WERI-Rb-1 (cell line): ENCODE results near the gene SKIL.

Experiments
- DNase-seq: peaks from one replicate; pipeline ENCODE4 v3.0.0-alpha.2; 2020
- H3K27ac ChIP-seq: fragments of 250-450 bp; sonication (Bioruptor Pico); 2 replicates; pipeline ENCODE4 v1.5.1; 2020; ENCODE audit warnings: mild to moderate bottlenecking, moderate library complexity
- H3K27me3 ChIP-seq: fragments of 250-450 bp; sonication (Bioruptor Pico); 2 replicates; pipeline ENCODE4 v1.5.1; 2021; ENCODE audit warnings: mild to moderate bottlenecking, low read depth, moderate library complexity; ENCODE audit not compliant: insufficient read depth, severe bottlenecking
- H3K36me3 ChIP-seq: fragments of 250-450 bp; sonication (Bioruptor Pico); 2 replicates; pipeline ENCODE4 v1.5.1; 2020; ENCODE audit warnings: mild to moderate bottlenecking, moderate library complexity
- H3K4me3 ChIP-seq: 2 replicates; pipeline ENCODE4 v1.5.1; 2011; ENCODE audit warnings: low read depth, mild to moderate bottlenecking, control low read depth, low read length
- H3K9me3 ChIP-seq: fragments of 250-450 bp; sonication (Bioruptor Pico); 2 replicates; pipeline ENCODE4 v1.5.1; 2021; ENCODE audit warnings: mild to moderate bottlenecking, moderate library complexity; ENCODE audit not compliant: severe bottlenecking
- TF ChIP-seq, protein P1 (sequence below): IDR thresholded peaks from 2 replicates; pipeline ENCODE4 v1.5.1; 2011; ENCODE audit warnings: low read depth, mild to moderate bottlenecking, control low read depth, inconsistent platforms, low read length

SKIL gene

DNA sequence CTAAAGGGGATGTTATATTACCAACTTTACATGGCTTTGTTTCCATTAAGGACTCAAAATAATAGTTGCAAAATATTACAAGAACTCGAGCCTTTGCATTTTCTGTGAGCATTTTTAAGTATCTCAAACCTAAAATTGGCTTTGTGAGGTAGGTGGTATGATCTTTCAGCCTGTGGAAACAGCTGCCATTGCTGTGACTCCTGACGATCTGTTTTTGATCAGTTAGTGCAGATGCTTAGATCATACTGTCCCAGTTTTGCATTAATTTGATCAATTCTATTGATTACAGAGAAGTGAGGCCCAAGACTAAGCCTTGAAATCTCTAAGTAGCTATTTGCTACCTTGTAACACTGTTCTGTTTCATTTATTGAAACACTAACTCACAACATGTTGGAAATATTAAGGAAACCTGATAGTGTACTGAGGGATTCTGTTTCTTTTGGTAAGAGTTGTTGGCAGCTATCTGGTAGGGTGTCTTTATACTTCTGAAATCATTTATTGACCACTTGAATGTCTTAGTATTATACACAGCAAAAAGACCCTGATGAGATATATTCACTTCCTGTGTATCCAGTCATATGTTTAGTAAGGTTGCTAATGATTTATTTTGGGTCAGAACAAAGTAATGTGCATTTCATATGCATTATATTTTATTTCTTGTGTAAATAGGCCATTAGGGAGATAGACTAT, 14.8 kb downstream of the SKIL start:
- Histone ChIP-seq H3K36me3 (peaks cover 36% of the 10 kb centered on the region), H3K27me3 (no peaks in the 10 kb centered on the region), H3K9me3 (no peaks in the 10 kb centered on the region), H3K27ac (no peak overlapping the region), H3K4me3 (no peak overlapping the region)
- TF ChIP-seq, protein P1, sequence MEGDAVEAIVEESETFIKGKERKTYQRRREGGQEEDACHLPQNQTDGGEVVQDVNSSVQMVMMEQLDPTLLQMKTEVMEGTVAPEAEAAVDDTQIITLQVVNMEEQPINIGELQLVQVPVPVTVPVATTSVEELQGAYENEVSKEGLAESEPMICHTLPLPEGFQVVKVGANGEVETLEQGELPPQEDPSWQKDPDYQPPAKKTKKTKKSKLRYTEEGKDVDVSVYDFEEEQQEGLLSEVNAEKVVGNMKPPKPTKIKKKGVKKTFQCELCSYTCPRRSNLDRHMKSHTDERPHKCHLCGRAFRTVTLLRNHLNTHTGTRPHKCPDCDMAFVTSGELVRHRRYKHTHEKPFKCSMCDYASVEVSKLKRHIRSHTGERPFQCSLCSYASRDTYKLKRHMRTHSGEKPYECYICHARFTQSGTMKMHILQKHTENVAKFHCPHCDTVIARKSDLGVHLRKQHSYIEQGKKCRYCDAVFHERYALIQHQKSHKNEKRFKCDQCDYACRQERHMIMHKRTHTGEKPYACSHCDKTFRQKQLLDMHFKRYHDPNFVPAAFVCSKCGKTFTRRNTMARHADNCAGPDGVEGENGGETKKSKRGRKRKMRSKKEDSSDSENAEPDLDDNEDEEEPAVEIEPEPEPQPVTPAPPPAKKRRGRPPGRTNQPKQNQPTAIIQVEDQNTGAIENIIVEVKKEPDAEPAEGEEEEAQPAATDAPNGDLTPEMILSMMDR: no peak
- no peak for DNase-seq

DNA sequence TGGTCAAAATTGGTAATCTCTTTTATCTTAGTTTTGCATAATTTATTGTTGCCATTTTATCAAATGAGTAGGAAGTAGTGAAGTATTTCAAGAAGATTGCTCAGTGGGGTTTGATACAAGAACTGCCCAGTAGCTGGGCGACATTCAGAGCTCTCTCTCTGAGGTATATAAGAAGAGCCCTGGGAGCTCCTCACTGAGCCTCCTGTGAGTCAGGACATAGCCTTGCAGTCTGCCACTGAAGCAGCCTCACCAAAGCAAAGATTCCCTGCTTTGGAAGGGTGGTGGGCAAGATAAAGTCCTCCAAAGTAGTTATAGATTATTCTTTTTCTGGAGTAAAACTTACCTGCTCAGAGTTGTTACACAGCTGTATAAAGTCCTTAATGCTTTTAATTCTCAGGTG, 26.1 kb downstream of the SKIL start:
- DNase-seq: no peak
- TF ChIP-seq, protein P1: no peak
- H3K27ac ChIP-seq: no peak overlapping the region
- peaks cover 83% of the 10 kb centered on the region for H3K36me3 ChIP-seq
- no peaks in the 10 kb centered on the region for H3K9me3 ChIP-seq
- H3K27me3 ChIP-seq: no peaks in the 10 kb centered on the region
- no peak overlapping the region for H3K4me3 ChIP-seq

DNA sequence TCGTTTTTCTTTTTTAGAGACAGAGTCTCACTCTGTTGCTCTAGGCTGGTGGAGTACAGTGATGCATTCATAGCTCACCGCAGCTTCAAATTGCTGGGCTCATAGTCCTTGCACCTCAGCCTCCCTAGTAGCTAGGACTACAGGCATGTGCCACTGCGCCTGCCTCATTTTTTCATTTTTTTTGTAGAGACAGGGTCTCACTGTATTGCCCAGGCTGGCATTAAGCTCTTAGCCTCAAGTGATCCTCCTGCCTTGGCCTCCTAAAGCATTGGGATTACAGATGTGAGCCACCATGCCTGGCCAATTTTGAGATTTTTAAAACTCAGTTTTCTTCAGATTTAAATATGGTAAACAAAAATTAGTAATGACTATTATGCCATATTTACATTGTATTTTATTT, 29.0 kb downstream of the SKIL start:
- DNase-seq: no peak
- Histone ChIP-seq H3K4me3 (no peak overlapping the region), H3K36me3 (peaks cover 74% of the 10 kb centered on the region), H3K27ac (no peak overlapping the region), H3K9me3 (no peaks in the 10 kb centered on the region), H3K27me3 (no peaks in the 10 kb centered on the region)
- TF ChIP-seq, protein P1: no peak

DNA sequence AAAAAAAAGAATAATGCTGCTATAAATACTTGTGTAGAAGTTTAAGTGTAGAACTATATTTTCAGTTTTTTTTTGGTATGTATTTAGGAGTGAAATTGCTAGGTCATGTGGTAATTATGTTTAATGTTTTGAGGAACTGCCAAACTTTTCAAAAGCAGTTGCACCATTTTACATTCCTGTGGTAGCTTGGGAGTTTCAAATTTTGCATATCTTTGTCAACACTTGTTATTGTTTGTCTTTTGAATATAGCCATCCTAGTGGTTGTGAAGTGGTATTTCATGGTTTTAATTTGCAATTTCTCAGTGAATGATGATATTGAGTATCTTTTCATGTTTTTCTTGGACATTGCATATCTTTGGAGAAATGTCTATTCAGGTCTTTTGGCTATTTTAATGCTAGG, 30.4 kb downstream of the SKIL start:
- no peak for DNase-seq
- H3K4me3 ChIP-seq: no peak overlapping the region
- no peaks in the 10 kb centered on the region for H3K27me3 ChIP-seq
- peaks cover 78% of the 10 kb centered on the region for H3K36me3 ChIP-seq
- no peak overlapping the region for H3K27ac ChIP-seq
- H3K9me3 ChIP-seq: no peaks in the 10 kb centered on the region
- TF ChIP-seq, protein P1: no peak

DNA sequence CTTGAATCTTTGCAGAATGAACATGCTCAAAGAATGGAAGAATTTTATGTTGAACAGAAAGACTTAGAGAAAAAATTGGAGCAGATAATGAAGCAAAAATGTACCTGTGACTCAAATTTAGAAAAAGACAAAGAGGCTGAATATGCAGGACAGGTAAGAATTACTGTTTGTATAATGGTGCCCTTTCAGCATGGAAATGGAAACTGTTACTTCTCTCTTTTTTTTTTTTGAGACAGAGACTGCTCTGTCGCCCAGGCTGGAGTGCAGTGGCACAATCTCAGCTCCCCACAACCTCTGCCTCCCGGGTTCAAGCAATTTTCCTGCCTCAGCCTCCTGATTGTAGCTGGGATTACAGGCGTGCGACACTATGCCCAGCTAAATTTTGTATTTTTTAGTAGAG, 33.6 kb downstream of the SKIL start:
- TF ChIP-seq, protein P1: no peak
- no peak overlapping the region for H3K27ac ChIP-seq
- no peaks in the 10 kb centered on the region for H3K27me3 ChIP-seq
- H3K36me3 ChIP-seq: peaks cover 66% of the 10 kb centered on the region
- DNase-seq: no peak
- no peaks in the 10 kb centered on the region for H3K9me3 ChIP-seq
- H3K4me3 ChIP-seq: no peak overlapping the region

DNA sequence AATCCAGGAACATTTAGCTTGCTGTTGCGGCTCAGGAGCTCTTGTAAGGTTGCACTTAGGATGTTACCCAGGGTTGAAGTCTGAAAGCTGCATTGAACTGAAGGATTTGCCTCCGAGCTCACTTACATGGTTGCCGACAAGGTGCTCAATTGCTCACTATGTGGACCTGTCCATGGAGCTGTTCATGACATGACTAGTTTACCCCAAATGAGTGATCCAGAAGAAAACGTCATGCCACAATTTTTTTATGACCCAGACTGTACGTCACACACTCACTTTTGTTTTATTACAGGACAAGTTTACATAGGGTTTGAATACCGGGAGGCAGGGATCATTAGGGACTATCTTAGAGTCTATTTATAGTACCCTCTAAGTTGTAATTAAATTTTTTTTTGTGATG, 40.2 kb downstream of the SKIL start:
- no peaks in the 10 kb centered on the region for H3K27me3 ChIP-seq
- peaks cover 22% of the 10 kb centered on the region for H3K36me3 ChIP-seq
- no peak overlapping the region for H3K4me3 ChIP-seq
- H3K9me3 ChIP-seq: no peaks in the 10 kb centered on the region
- no peak for DNase-seq
- TF ChIP-seq, protein P1: no peak
- H3K27ac ChIP-seq: no peak overlapping the region
